Muscle layer of duodenum (tissue), 2 donors: Measurements from ENCODE around the gene LGALS3BP.

Experiments used
- H3K27ac ChIP-seq: one replicate; pipeline ENCODE4 v1.7.0; 2013; ENCODE audit warnings: mild to moderate bottlenecking, low read length
- H3K27me3 ChIP-seq: one replicate; pipeline ENCODE4 v1.7.0; 2013; ENCODE audit warnings: low read depth, mild to moderate bottlenecking, control low read depth, low read length
- H3K36me3 ChIP-seq, 2 donors: one replicate each; pipeline ENCODE4 v1.7.0; 2013; ENCODE audit warnings: low read length in 2 of 2, control low read depth in 1 of 2, mild to moderate bottlenecking in 1 of 2; ENCODE audit not compliant: insufficient read depth in 2 of 2, control insufficient read depth in 1 of 2
- H3K4me1 ChIP-seq, 2 donors: one replicate each; pipeline ENCODE4 v1.7.0; 2013; ENCODE audit warnings: low read length in 2 of 2, mild to moderate bottlenecking in 2 of 2, control low read depth in 1 of 2, moderate library complexity in 1 of 2; ENCODE audit not compliant: insufficient read depth in 2 of 2, control insufficient read depth in 1 of 2
- H3K4me3 ChIP-seq, 2 donors: one replicate each; pipeline ENCODE4 v1.7.0; 2013; ENCODE audit warnings: low read length in 2 of 2, low read depth in 1 of 2, mild to moderate bottlenecking in 1 of 2
- H3K9me3 ChIP-seq, 2 donors: one replicate each; pipeline ENCODE4 v1.7.0; 2013; ENCODE audit warnings: low read length in 2 of 2, control low read depth in 1 of 2, mild to moderate bottlenecking in 1 of 2; ENCODE audit not compliant: control insufficient read depth in 1 of 2
- donor health status: healthy.

LGALS3BP gene

DNA sequence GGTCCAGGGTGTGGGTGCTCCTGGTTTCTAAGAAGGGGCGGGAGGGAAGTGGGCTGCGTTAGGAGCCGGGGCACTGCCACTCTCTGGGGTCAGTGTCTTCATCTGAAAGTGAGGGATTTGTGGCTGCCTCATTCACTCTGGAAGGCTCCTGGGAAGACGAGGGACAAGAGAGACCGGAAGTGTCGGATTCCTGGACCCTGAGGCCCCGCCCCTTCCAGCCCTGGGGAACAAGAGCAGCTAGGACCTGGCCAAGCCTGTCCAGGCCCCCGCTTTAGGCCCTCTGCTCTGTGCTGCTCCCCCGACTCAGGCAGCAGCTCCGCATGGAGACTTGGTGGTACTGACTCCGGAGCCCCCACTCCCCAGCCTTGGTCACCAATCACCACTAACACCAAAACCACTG lies 6.5 kb downstream of the LGALS3BP start:
- Histone ChIP-seq H3K4me3 (no peak overlapping the region), H3K27me3 (no peaks in the 10 kb centered on the region), H3K9me3 (no peaks in the 10 kb centered on the region), H3K36me3 (peaks cover 4 to 5% of the 10 kb centered on the region in 2 donors), H3K27ac (no peak overlapping the region), H3K4me1 (peaks cover 9 to 47% of the 10 kb centered on the region in 2 donors)

DNA sequence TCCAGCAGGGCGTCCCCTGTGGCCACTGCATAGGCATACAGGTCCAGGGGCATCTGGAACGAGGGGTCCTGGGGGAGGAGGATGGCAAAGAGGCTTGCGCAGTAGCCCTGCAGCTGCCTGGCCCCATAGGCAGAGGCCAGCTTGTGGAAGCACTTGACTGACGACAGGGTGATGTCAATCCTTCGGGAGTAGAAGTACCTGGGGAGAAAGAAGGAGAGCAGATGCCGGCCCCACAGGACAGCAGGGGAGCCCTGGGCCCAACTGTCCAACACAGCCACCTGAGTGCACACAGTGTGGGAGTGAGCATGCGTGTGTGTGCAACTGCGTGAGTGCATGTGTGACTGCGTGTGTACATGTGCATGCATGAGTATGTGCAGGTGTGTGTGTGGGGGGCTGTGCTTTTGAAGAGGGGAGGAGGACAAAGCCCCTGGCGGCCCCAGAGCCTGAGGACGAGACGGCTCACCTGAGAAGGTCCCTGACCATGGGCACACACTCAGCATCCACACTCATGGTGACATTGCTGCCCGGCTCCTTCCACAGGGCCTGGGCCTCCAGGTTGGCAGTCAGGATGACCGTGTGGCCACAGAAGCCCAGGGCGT lies 7.1 kb downstream of the LGALS3BP start:
- Histone ChIP-seq H3K4me1 (peaks cover 9 to 41% of the 10 kb centered on the region in 2 donors), H3K9me3 (no peaks in the 10 kb centered on the region), H3K36me3 (peaks cover 4 to 5% of the 10 kb centered on the region in 2 donors), H3K4me3 (no peak overlapping the region), H3K27me3 (no peaks in the 10 kb centered on the region), H3K27ac (no peak overlapping the region)

DNA sequence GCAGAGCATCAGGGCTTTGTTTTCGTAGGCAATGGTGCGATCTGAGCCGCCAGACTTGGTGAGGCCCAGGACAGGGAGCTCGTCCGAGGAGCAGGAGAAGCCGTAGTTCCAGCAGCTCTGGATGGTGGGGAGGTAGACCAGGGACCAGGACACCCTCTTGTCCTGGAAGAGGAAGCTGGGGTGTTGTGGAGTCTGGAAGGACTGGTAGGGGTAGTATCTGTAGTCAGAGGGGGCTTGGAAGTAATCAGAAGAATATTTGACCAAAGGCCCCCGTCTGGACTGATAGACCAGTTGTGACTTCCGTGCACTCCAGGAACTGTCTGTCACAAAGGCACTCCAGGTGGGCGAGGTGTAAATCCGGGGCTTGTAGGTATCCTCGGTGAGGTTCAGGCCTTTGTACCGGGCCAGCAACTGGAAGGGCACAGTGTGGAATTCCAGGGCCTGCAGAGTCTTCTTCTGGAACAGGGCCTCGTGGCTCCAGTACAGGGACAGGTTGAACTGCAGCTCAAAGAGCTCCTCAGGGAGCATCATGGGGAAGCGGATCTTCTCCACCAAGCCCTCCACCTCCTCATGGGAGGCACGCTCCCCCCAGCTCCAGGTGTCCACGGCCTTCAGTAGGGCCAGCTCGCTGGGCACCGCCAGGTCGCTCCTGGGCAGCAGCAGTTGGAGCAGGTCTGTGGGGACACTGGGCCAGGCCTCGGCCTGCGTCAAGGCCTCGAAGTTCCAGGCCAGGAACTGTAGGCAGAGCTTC lies 7.8 kb downstream of the LGALS3BP start:
- peaks cover 4 to 5% of the 10 kb centered on the region in 2 donors for H3K36me3 ChIP-seq
- H3K27ac ChIP-seq: no peak overlapping the region
- H3K4me3 ChIP-seq: no peak overlapping the region
- H3K27me3 ChIP-seq: no peaks in the 10 kb centered on the region
- peaks cover 6 to 35% of the 10 kb centered on the region in 2 donors for H3K4me1 ChIP-seq
- H3K9me3 ChIP-seq: no peaks in the 10 kb centered on the region

DNA sequence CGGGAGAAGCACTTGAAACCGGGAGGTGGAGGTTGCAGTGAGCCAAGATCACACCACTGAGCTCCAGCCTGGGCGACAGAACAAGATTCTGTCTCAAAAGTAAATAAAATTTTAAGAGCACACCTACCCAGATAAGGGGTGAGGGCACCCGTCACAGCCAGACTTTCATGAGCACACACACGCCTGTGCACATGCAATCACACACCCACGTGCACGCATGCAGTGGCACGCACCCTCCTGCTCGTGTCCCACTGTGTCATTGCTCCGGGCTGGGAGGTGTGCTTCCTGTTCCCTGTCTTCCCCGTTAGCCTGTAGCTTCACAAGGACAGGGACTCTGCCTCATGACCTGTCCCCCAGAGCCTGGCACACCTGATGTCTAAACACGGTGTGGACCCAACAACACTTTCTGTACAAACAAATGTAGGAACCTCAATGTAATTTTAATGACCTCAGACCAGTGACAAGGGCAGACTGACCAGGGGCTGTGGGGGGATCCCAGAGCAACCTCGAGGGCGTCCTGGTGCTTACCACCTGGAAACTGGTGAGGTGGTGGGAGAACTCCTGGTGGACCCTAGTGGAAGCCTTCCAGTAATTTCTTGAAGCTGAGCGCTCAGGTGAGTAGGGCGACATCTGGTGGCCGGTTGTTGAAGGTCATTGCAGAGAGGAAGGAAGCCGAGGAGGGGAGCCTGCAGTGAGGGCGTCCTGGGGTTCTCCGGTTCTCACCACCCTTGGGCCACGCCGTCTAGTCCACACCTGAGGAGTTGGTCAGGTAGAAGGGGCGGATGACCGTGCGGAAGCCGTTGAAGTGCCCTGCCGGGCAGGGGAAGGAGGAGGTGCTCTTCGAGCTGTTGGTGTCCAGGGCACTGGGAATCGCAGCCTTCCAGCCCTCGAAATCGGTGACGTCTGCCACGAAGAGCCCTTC lies 8.6 kb downstream of the LGALS3BP start:
- no peaks in the 10 kb centered on the region for H3K9me3 ChIP-seq
- H3K27ac ChIP-seq: no peak overlapping the region
- no peak overlapping the region for H3K4me3 ChIP-seq
- H3K27me3 ChIP-seq: no peaks in the 10 kb centered on the region
- H3K36me3 ChIP-seq: peaks cover 4 to 5% of the 10 kb centered on the region in 2 donors
- H3K4me1 ChIP-seq: peaks cover 5 to 26% of the 10 kb centered on the region in 2 donors

DNA sequence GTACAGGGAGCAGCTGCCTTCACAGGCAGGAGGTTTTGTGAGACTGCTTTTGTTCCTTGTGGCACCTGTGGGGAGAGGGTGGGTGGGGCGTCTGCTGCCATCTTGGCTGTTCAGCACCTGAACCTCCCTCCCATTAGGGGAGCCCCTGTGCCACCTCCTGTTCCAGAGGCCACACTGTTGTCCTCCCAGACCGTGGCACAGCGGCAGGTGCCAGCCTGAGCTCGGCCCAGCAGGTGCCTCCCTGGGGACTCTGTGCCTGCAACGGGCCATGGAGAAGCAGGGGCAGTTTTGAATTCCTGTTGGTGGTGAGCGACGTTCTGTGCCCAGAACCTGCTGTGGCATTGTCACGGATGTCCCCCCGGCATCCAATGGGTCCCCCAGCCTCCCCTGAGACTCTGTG lies 9.9 kb downstream of the LGALS3BP start:
- Histone ChIP-seq H3K27me3 (no peaks in the 10 kb centered on the region), H3K36me3 (peaks cover 4 to 5% of the 10 kb centered on the region in 2 donors), H3K27ac (no peak overlapping the region), H3K4me1 (peaks cover 0 to 20% of the 10 kb centered on the region in 2 donors), H3K4me3 (no peak overlapping the region), H3K9me3 (no peaks in the 10 kb centered on the region)

DNA sequence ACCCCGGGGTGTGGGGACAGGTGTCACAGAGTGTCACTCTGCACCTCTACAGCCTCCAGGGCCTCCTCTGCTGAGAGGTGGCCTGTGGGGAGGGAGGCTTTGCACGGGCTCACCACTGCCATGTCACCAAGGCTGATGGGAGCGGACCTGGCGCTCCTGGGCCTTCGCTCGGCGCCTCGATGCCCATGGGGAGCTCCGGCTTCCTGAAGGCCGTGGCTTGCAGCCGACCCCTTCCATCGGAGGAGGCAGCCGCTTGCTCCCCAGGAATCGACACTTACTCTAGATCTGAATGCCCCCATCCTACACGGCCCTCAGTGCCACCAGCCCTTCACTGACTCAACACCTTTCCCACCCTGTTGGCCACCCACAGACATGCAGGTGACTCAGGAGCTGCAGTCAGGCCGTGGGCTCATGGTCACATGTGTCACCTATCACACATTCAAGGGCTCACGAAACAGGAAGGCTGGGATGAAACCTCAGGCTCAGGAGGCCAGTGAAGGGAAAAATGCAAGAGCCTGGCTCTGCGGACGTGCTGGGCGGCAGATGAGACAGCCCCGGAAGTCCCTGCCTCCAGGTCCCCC lies 11.9 kb downstream of the LGALS3BP start:
- Histone ChIP-seq H3K27ac (no peak overlapping the region), H3K4me1 (peaks cover 0 to 9% of the 10 kb centered on the region in 2 donors), H3K27me3 (no peaks in the 10 kb centered on the region), H3K9me3 (no peaks in the 10 kb centered on the region), H3K36me3 (peaks cover 4 to 5% of the 10 kb centered on the region in 2 donors), H3K4me3 (no peak overlapping the region)

DNA sequence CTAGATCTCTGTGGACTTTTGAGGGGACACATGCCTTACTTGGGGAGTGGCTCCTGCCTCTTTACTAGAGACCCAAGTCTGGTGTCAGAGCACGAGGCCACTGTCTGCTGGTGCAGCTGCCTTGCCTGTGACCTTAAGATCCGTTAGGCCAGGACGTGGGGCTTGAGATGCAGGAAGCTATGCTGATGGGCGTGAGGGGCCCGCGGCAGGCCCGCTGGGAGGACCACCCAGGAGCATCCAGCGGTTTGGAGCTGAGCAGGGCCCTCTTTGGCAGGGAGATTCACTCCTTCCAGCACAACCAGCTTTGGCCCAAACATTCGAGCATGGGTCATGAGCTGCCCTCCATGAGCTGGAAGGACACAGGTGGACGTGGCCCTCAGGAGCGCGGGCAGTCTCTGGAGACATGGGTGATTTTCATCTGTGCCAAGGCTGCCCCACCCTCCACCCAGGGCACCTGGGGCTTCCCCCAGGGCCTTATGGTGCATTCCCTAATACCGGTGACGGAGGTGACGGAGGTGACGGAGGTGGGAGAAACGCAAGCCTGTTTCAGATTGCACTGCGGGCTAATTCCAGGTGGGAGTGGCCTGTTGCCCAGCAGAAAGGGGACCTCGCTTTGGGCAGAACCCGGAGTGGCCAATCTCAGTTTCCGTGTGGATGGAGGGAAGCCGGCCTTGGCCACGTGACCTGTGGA lies 12.7 kb downstream of the LGALS3BP start:
- Histone ChIP-seq H3K27ac (no peak overlapping the region), H3K4me1 (peaks cover 0 to 9% of the 10 kb centered on the region in 2 donors), H3K27me3 (no peaks in the 10 kb centered on the region)

DNA sequence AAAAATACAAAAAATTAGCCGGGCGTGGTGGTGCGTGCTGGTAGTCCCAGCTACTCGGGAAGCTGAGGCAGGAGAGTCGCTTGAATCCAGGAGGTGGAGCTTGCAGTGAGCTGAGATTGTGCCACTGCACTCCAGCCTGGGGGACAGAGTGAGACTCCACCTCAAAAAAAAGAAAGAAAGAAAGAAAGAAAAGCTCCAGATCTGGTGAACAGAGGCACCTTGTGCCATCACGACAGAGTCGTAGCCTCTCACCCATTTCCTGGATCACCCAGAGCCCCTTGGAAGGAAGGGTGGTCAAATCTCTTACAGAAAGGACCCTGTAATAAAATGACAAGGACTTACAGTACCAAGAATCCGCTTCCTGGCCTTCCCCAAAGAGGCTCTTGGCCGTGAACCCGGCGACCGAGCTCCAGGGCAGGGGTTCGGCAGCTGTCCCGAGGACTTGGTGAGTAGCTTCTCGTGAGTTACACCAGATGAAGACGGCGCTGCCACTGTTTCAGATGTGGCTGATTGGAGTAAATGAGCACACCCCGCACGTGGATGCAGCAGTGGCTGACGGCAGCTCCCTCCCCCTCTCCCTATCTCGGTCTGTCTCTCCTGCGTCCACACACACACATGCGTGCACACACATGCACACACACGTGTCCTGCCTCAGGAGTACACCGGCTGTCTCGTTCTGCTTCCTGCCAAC lies 13.5 kb downstream of the LGALS3BP start:
- Histone ChIP-seq H3K27me3 (no peaks in the 10 kb centered on the region), H3K4me1 (peaks cover 0 to 5% of the 10 kb centered on the region in 2 donors), H3K4me3 (no peak overlapping the region), H3K36me3 (peaks cover 4 to 5% of the 10 kb centered on the region in 2 donors), H3K9me3 (no peaks in the 10 kb centered on the region), H3K27ac (no peak overlapping the region)

More for the DNA sequence above, 12.7 kb downstream of the LGALS3BP start:
- H3K4me3 ChIP-seq: no peak overlapping the region
- no peaks in the 10 kb centered on the region for H3K9me3 ChIP-seq
- peaks cover 4 to 5% of the 10 kb centered on the region in 2 donors for H3K36me3 ChIP-seq

DNA sequence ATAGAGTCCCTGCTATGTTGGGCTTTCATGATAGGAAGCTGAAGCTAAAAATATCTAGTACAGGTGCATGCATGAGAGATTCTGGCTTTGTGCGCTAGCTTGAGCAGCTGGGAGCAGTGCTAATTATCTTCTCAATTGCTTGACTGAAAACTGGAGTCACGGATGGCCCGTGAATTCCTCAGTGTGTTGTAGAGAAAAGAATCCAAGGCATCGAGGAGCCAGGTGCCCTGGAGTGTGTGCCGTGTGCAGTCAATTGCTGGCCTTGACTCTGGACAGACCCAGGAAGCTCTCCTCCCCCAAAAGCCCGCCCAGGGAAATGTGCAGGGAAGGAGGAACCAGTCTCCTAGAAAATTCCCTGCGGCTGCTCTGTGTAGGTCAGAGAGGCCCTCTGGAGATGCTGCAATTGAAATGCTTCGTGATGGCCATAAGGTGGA lies 14.2 kb downstream of the LGALS3BP start:
- H3K27ac ChIP-seq: no peak overlapping the region
- no peaks in the 10 kb centered on the region for H3K27me3 ChIP-seq
- peaks cover 0 to 5% of the 10 kb centered on the region in 2 donors for H3K4me1 ChIP-seq
- H3K4me3 ChIP-seq: no peak overlapping the region
- no peaks in the 10 kb centered on the region for H3K9me3 ChIP-seq
- H3K36me3 ChIP-seq: peaks cover 4 to 5% of the 10 kb centered on the region in 2 donors

DNA sequence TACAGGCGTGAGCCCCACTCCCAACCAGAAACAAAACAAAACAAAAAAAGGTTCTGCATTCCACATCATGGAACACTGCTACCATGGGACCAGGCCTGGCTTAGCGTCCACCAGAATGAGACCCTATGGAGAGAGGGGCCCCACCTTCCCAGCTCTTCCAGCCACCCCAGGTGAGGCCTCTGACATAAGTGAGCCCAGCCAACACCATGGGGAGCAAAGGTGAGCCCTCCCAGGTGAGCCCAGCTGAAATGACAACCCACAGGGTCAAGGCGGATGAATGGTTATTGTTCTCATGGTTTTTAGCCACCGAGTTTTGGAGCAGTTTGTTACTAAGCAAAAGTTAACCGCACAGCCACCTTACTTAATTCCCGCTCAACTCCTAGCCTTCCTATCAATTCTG lies 16.3 kb downstream of the LGALS3BP start:
- Histone ChIP-seq H3K27ac (no peak overlapping the region), H3K4me1 (peaks cover 0 to 5% of the 10 kb centered on the region in 2 donors), H3K36me3 (no peaks in the 10 kb centered on the region), H3K27me3 (no peaks in the 10 kb centered on the region), H3K9me3 (no peaks in the 10 kb centered on the region), H3K4me3 (no peak overlapping the region)
